ENCODE data around the gene IRGC. TPM values are rescaled to one million over a fixed set of nuclear protein-coding genes. Genes with fewer than 3 reads are reported as not detected.
A peak's percentile ranks its signal among the peaks of the same experiment; 100 is the strongest.

Gene IRGC
- total and polyA plus RNA-seq, 11 donors = not detected

DNA sequence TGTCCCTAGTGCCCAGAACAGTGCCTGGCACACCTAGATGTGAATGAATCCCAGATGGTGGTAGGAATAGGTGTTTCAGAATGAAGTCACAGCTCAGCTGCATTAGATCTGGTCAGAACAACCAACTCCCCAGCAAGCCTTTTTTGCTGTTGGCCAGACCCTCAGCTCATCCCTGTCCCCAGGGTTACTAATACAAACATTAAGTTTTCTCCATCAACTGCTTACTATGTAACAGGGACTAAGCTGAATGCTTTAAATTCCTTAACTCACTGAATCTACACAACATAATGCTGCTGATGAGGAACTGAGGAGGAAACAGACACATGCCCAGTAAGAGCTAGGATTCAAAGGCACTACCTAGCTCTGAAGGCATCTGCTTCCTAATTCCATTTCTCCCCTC, 20.1 kb downstream of the IRGC start:
- DNase-seq = no peak
- no peak for ATAC-seq
- intact Hi-C loops (cut with DNase I) = loop anchor here in 1 of 10 donors (5.0 kb wide), 1 partner anchor 69 kb away; no protein-coding TSS in a partner anchor
- no peaks in the 10 kb centered on the region for H3K9me3 ChIP-seq
- H3K27me3 ChIP-seq = no peaks in the 10 kb centered on the region
- no peak overlapping the region for H3K4me3 ChIP-seq
- H3K27ac ChIP-seq = no peak overlapping the region
- H3K4me1 ChIP-seq = peaks cover 0 to 9% (median 0%) of the 10 kb centered on the region in 12 donors
- no peak for TF ChIP-seq POLR2A (IDR thresholded peaks at IDR 0.05)
- TF ChIP-seq, protein P1, sequence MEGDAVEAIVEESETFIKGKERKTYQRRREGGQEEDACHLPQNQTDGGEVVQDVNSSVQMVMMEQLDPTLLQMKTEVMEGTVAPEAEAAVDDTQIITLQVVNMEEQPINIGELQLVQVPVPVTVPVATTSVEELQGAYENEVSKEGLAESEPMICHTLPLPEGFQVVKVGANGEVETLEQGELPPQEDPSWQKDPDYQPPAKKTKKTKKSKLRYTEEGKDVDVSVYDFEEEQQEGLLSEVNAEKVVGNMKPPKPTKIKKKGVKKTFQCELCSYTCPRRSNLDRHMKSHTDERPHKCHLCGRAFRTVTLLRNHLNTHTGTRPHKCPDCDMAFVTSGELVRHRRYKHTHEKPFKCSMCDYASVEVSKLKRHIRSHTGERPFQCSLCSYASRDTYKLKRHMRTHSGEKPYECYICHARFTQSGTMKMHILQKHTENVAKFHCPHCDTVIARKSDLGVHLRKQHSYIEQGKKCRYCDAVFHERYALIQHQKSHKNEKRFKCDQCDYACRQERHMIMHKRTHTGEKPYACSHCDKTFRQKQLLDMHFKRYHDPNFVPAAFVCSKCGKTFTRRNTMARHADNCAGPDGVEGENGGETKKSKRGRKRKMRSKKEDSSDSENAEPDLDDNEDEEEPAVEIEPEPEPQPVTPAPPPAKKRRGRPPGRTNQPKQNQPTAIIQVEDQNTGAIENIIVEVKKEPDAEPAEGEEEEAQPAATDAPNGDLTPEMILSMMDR (IDR thresholded peaks at IDR 0.05) = no peak
- H3K36me3 ChIP-seq = peaks cover 0 to 100% (median 94%) of the 10 kb centered on the region in 9 donors

DNA sequence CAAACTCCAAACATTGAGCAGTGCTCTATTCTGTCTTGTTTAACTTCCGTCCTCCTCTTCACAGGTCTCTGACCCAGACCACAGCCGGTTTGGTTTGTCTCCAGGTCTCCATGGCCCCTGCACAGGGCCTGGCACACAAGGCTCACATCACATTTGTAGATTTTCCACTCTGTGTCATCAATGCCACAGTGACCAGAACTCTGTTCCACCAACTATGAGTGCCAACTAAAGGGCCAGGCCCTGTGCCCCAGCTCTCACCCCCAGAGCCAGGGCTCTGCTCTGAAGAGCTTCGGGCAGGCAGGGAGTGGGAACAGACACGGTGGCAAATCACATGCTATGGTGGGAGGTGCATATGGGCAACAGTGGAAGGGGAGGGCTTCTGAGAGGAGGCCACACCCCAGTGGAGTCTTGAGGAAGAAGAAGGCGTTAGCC, 22.9 kb downstream of the IRGC start:
- no peak for TF ChIP-seq POLR2A (IDR thresholded peaks at IDR 0.05)
- TF ChIP-seq, protein P1 (IDR thresholded peaks at IDR 0.05) = no peak
- Histone ChIP-seq H3K9me3 (no peaks in the 10 kb centered on the region), H3K4me3 (no peak overlapping the region), H3K36me3 (peaks cover 0 to 100% (median 94%) of the 10 kb centered on the region in 9 donors), H3K4me1 (peaks cover 0 to 11% (median 3%) of the 10 kb centered on the region in 12 donors), H3K27me3 (no peaks in the 10 kb centered on the region), H3K27ac (no peak overlapping the region)
- no peak for DNase-seq
- intact Hi-C loops (cut with DNase I) = loop anchor here in 1 of 10 donors (5.0 kb wide), 1 partner anchor 71 kb away; no protein-coding TSS in a partner anchor
- peak in 2 of 4 donors; percentile 25 to 53 for ATAC-seq
- 59 to 62% (median 61%) methylated on average over 5 of the region's 5 CpGs for WGBS, 4 donors

DNA sequence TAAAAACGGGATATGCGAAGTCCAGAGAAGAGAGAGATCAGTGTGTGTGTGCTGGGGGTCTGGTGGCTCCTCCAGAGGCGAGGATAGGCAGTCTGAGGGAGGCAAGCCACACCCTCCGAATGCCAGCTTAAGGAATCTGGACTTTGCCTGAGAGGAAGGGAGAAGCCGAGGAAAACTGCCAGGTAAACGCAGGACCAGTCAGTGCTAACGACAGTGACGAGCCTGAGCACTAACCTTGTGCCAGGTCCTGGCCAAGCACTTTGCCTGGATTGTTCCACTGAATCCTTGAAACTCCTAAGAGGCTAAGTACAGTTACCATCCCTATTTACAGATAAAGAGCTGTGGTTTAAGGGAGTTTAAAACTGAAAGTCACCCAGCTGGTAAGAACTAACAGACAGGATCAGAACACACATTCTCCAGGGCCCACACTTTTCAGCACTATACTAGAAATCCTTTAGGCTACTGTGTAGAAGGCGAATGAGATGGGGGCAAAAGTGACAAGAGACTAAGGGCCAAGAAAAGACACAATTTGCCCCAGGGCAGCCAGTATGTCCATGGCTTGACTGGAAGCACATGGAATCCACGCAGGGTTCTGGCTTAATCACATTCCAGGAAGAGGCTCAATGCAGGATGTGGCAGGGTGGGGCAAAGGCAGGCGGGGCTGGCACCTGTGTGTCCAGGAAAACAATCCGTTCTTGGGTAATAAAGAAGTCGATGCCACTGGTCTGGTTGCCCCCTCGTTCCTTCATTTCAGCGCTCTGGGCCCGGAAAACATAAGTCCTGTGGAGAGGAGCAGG, 23.8 kb downstream of the IRGC start:
- no peaks in the 10 kb centered on the region for H3K27me3 ChIP-seq
- WGBS, 4 donors = 65 to 84% (median 76%) methylated on average over 16 of the region's 16 CpGs
- intact Hi-C loops (cut with DNase I) = loop anchor here in 1 of 10 donors (5.0 kb wide), 1 partner anchor 72 kb away; no protein-coding TSS in a partner anchor
- TF ChIP-seq POLR2A (IDR thresholded peaks at IDR 0.05) = no peak
- TF ChIP-seq, protein P1 (IDR thresholded peaks at IDR 0.05) = no peak
- no peak for DNase-seq
- peaks cover 0 to 12% (median 3%) of the 10 kb centered on the region in 12 donors for H3K4me1 ChIP-seq
- no peak overlapping the region for H3K4me3 ChIP-seq
- no peaks in the 10 kb centered on the region for H3K9me3 ChIP-seq
- ATAC-seq = no peak
- H3K27ac ChIP-seq = peak overlapping the region in 1 of 12 donors; percentile 1
- H3K36me3 ChIP-seq = peaks cover 0 to 100% (median 94%) of the 10 kb centered on the region in 9 donors

DNA sequence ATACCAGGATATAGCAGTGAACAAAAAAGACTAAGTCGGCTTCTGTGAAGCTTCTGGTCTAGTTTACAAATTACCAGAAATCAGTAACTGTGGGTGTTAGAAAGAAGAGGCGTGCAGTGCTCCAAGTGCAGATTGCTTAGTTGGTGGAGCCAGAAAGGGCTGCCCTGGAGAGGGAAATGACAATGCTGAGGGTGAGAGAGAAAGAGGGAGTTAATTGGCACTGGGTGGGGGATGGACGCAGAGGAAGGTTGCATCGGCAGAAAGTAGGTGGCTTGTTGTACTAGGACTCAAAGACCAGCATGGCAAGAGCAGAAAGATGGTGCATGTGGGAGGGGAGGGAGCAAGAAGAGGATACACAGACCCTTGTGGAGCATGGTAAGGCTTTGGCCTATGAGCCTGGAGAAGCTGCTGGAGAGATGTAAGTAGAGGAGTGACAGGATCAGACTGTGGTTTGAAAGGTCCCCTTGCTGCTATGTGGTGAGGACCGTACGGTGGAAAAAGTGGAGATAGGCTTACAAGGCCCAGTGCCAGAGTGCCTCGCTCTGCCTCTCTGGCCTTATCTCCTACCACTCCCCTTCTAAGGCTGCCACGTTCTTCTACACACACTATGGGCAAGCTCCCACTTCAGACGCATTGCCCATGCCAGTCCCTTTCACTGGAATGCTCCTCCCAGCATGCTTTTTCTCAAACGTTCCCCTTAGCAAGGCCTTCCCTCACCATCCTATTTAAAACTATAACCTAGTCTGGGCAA, 25.4 kb downstream of the IRGC start:
- Histone ChIP-seq H3K27me3 (no peaks in the 10 kb centered on the region), H3K27ac (peak overlapping the region in 4 of 12 donors; percentile 38 to 63 (median 43)), H3K9me3 (no peaks in the 10 kb centered on the region), H3K4me3 (no peak overlapping the region), H3K4me1 (peaks cover 0 to 20% (median 4%) of the 10 kb centered on the region in 12 donors), H3K36me3 (peaks cover 3 to 100% (median 95%) of the 10 kb centered on the region in 9 donors)
- intact Hi-C loops (cut with DNase I) = no loop called here
- TF ChIP-seq, protein P1 (IDR thresholded peaks at IDR 0.05) = no peak
- no peak for TF ChIP-seq POLR2A (IDR thresholded peaks at IDR 0.05)
- DNase-seq (peak in 4 of 5 donors; percentile 18 to 52 (median 38)), ATAC-seq (peak; percentile 81 to 90 (median 86))
- WGBS, 4 donors = 63 to 67% (median 65%) methylated on average over 10 of the region's 10 CpGs

All from heart left ventricle (tissue), 16 donors.